ENCODE data around the gene PRCC. TPM values are rescaled to one million over a fixed set of nuclear protein-coding genes. Genes with fewer than 3 reads are reported as not detected.

The PRCC gene
- total RNA-seq, 4 donors from 2014 or later: 43.3 to 114 (median 46.3) TPM

DNA sequence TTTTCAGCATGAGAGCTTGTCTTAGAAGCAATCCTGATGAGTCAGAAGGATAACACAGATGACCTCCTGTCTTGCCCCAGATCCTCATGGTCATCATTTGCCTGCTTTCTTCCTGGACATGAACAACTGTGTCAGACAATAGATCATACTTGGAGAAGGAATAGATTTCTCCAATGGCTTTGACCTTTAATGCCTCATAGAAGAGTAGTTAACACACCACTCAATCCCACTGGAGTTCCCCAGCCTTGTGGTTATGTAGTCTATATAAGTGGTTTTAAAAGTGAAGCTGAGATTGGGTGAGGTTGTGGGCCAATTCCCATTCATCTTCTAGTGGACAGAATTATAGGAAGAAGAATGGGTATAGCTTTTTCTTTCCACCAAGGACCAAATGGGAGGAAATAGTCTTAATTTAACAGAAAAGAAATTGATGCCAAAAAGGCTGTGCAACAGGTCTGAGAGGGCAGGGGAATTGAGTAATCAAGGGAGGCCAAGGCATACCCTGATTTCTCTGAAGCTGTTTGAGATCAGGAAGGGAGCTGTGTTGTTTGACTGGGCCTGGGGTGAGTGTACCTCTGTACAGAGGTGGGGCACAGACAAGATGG is 14.4 kb downstream of the PRCC start:
- no peak for TF ChIP-seq POLR2A (IDR thresholded peaks at IDR 0.05)
- TF ChIP-seq, protein P1, sequence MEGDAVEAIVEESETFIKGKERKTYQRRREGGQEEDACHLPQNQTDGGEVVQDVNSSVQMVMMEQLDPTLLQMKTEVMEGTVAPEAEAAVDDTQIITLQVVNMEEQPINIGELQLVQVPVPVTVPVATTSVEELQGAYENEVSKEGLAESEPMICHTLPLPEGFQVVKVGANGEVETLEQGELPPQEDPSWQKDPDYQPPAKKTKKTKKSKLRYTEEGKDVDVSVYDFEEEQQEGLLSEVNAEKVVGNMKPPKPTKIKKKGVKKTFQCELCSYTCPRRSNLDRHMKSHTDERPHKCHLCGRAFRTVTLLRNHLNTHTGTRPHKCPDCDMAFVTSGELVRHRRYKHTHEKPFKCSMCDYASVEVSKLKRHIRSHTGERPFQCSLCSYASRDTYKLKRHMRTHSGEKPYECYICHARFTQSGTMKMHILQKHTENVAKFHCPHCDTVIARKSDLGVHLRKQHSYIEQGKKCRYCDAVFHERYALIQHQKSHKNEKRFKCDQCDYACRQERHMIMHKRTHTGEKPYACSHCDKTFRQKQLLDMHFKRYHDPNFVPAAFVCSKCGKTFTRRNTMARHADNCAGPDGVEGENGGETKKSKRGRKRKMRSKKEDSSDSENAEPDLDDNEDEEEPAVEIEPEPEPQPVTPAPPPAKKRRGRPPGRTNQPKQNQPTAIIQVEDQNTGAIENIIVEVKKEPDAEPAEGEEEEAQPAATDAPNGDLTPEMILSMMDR (IDR thresholded peaks at IDR 0.05): no peak
- Histone ChIP-seq H3K4me3 (no peak overlapping the region), H3K27ac (no peak overlapping the region), H3K4me1 (no peaks in the 10 kb centered on the region), H3K9me3 (no peaks in the 10 kb centered on the region), H3K27me3 (no peaks in the 10 kb centered on the region), H3K36me3 (peaks cover 0 to 57% (median 0%) of the 10 kb centered on the region in 3 donors)
- DNase-seq: peak in 1 of 3 donors; percentile 3

DNA sequence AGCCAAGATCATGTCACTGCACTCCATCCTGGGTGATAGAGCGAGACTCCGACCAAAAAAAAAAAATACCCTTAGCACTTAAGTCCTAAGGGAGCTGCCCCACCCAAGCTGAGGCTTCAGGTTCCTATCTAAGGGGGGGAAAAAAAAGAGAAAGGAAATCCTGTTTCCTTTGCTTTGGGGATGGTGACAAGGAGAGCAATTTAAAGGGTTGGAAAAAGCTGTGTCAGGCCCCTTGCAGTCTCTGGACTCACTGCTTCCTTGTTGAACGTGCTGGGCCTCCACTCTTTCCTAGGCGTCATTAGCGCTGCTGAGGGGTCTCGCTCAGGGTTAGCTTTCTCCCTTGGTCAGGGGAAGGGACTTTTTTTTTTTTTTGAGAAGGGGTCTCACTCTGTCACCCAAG is 18.1 kb downstream of the PRCC start:
- Histone ChIP-seq H3K4me1 (no peaks in the 10 kb centered on the region), H3K36me3 (peaks cover 0 to 85% (median 0%) of the 10 kb centered on the region in 3 donors), H3K9me3 (no peaks in the 10 kb centered on the region), H3K27ac (no peak overlapping the region), H3K4me3 (no peak overlapping the region), H3K27me3 (no peaks in the 10 kb centered on the region)
- TF ChIP-seq, protein P1 (IDR thresholded peaks at IDR 0.05): no peak
- no peak for TF ChIP-seq POLR2A (IDR thresholded peaks at IDR 0.05)
- DNase-seq: peak in 1 of 3 donors; percentile 8

DNA sequence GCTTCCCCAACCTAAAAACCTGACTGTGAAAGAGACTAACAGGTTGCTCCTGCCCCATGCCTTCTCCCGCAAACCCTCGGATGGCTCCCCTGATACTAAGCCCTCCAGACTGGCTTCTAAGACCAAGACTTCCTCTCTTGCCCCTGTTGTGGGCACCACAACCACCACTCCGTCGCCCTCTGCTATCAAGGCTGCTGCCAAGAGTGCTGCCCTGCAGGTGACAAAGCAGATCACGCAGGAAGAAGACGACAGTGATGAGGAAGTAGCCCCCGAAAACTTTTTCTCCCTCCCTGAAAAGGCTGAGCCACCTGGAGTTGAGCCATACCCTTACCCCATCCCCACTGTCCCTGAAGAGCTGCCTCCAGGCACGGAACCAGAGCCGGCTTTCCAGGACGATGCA is 19.3 kb downstream of the PRCC start:
- Histone ChIP-seq H3K4me3 (no peak overlapping the region), H3K27me3 (no peaks in the 10 kb centered on the region), H3K4me1 (no peaks in the 10 kb centered on the region), H3K9me3 (no peaks in the 10 kb centered on the region), H3K36me3 (peaks cover 0 to 90% (median 0%) of the 10 kb centered on the region in 3 donors), H3K27ac (no peak overlapping the region)
- TF ChIP-seq, protein P1 (IDR thresholded peaks at IDR 0.05): no peak
- no peak for TF ChIP-seq POLR2A (IDR thresholded peaks at IDR 0.05)
- no peak for DNase-seq

DNA sequence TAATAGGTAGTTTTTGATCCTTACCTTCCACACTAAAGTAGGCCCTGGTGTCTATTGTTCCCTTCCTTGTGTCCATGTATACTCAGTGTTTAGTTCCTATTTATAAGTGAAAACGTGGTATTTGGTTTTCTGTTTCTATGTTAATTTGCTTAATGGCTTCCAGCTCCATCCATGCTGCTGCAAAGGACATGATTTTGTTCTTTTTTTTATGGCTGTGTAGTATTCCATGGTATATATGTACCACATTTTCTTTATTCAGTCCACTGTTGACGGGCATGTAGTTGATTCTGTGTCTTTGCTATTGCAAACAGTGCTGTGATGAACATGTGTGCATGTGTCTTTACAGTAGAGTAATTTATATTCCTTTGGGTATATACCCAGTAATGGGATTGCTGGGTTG is 20.8 kb downstream of the PRCC start:
- Histone ChIP-seq H3K36me3 (peaks cover 0 to 91% (median 0%) of the 10 kb centered on the region in 3 donors), H3K4me3 (no peak overlapping the region), H3K9me3 (no peaks in the 10 kb centered on the region), H3K27me3 (no peaks in the 10 kb centered on the region), H3K27ac (no peak overlapping the region), H3K4me1 (no peaks in the 10 kb centered on the region)
- TF ChIP-seq, protein P1 (IDR thresholded peaks at IDR 0.05): no peak
- no peak for TF ChIP-seq POLR2A (IDR thresholded peaks at IDR 0.05)
- DNase-seq: no peak

DNA sequence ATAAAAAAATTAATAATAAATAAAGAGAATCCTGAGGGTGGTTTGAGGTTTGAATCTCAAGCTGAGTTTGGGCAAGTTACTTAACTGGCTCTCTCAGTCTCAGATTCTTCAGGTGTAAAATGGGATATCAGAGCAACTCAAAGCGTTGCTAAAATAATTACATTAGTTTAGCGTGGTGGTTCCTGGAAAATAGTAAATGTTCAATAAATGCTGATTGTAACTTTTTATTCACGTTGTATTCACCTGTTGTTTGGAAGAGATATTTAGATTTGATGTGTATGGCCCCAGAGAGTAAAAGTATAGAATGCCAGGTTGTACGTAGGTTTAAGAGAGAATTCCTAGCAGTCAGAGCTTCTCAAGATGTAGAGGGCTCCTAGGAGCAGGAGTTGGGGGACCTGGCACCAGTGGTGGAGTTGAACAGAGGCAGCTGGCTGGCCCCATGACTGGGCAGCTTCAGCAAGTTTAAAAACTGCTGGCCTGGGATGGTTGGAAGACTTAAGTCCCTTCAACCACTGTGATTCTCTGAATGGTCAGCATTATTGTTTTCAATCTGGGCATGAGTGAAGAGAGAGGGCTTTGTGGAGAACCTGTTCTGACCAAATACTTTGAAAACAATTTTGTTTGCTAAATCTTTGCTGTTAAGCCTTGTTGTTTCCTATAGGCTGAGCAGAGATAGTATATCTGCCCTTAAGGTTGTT is 22.4 kb downstream of the PRCC start:
- no peaks in the 10 kb centered on the region for H3K27me3 ChIP-seq
- H3K4me1 ChIP-seq: no peaks in the 10 kb centered on the region
- no peak overlapping the region for H3K27ac ChIP-seq
- H3K4me3 ChIP-seq: no peak overlapping the region
- no peaks in the 10 kb centered on the region for H3K9me3 ChIP-seq
- no peak for TF ChIP-seq POLR2A (IDR thresholded peaks at IDR 0.05)
- TF ChIP-seq, protein P1 (IDR thresholded peaks at IDR 0.05): no peak
- no peak for DNase-seq
- H3K36me3 ChIP-seq: peaks cover 0 to 92% (median 0%) of the 10 kb centered on the region in 3 donors
